COR-L47 (cell line): ENCODE results near the gene VSIG10L2.

ENCODE experiments used
- DNase-seq: peaks from one replicate; lab custom pipeline; 2025; lab: John Stamatoyannopoulos, UW

The VSIG10L2 gene

DNA sequence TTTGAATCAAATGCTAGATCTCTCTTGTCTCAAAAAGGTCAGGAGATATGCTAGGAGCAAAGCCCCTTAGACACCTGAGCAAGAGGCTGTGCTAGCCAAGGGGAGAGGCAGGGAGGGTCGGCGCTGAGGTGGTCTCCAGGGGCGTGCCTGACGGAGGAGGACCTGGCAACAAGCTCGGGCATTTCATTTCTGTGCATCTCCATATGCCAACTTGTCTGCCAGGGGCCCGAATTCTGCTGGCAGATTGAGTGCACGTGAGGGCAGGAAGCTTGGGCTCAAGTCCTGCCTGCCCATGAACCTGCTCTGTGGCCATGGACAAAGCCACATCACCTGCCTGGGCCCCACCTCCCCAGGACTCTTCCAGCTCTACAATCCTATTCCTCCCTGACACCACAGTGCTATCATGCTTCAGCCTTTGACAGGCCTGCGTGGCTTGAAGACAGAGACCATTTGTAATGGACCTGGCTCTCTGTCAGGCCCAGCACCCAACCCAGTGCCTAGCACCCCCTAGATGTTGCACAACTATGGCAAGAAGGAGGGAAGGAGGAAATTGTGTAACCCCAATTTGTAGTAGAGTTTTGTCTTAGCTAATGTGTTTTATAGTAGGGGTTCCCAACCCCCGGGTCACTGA lies 16.3 kb upstream of the VSIG10L2 start:
- no peak for DNase-seq

DNA sequence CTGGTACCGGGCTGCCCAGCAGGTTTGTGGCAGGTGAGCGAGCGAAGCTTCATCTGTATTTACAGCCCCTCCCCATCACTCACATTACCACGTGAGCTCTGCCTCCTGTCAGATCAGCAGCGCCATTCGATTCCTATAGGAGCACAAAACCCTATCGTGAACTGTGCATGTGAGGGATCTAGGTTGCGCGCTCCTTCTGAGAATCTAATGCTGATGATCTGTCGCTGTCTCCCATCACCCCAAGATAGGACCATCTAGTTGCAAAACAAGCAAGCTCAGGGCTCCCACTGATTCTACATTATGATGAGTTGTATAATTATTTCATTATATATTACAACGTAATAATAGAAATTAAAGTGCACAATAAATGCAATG lies 15.8 kb upstream of the VSIG10L2 start:
- no peak for DNase-seq

DNA sequence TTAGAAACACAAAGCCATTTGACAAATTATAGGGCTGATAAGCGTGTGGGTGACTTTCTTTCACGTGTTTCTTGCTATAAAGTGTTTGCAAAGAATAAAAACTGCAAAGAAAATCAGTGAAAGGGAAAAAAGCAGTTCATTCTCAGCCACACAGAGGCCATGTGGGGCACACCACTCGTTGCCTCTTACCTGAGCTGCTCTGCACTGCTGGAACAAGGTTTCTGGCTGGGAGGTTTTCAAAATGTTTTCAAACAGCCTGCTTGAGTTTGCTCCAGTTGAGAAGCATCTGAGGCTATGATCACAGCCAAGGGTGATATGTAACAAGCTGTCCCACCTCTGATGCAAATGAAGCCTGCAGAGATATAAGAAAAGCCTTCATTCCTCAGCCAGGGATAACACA lies 14.7 kb upstream of the VSIG10L2 start:
- no peak for DNase-seq

DNA sequence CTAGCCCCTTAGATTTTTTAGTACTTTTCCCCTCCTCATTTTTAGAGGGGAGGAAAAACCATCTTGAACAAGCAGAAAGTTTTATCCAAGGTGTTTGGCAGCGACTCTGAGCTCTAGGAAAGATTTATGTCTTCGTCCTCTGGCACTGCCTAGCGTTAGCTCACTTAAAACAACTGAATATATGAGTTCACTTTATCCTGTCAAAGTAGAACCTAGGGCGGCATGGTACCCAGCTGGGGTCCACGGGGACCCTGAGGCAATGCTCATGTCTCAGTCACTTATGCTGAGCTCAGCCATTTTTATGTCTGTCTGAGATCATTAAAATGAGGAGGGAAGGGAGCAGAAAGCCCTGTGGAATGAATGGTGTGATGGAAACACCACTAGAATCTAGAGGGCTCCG lies 14.2 kb upstream of the VSIG10L2 start:
- no peak for DNase-seq

DNA sequence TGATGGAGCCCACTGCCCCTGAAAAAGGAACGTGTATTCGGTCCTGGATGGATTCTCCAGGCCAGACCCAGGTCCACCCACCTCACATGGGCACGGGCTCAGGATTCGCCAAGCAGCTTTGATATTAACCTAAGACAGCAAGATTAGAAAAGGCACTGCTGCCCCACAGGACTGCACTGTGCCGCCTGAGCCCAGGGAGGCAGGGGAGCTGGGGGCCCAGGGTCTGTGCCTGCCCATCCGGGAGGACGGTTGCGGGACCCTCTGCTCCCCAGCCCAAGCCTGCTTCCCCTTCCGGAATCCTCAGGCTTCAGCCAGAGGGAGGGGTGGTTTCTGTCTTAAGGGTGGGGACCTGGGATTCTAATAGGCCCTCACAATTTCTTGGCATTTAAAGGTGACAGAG lies 13.5 kb upstream of the VSIG10L2 start:
- DNase-seq = no peak

DNA sequence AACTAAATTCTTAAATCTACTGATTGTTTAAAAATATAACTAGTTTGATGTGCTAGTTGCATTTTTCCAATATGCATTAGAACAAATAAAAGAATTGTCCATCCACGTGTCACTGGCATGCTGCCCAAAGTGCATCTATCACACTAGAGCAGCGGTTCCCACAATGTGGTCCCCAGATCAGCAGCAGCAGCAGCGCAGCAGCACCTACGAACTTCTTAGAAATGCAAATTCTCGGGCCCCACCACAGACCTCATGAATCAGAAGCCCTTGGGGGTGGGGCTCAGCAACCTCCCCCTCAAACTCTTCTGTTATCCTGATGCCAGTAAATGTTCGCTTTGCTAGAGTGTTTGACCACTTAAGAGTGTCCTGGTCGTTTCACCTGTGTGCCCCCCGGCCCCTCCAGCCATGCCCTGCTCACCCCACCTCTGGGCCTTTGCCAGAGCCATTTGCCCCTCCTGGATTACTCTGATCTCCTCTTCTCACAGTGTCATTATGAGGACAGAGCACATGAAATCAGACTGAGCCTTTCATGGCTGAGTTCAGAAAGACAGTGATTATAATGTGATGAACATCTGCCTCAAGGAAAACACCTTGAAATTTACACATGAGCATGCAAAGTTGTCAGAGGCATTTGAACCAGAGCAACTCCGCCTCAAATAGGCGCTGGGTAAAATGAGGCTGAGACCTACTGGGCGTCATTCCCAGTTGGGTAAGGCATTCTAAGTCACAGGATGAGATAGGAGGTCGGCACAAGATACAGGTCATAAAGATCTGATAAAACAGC lies 12.6 kb upstream of the VSIG10L2 start:
- DNase-seq = no peak

DNA sequence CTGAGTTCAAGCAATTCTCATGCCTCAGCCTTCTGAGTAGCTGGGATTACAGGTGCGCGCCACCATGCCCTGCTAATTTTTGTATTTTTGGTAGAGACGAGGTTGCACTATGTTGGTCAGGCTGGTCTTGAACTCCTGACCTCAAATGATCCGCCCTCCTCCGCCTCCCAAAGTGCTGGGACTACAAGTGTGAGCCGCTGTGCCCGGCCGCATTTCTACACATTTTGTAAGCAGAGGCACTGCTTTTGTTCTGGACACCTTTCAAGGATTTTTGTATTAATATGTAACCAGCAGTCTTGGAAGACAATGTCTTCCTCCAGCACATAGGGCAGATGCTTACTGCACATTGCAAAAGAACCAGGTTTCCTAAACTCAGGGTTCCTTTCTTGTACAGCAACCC lies 11.4 kb upstream of the VSIG10L2 start:
- DNase-seq = no peak

DNA sequence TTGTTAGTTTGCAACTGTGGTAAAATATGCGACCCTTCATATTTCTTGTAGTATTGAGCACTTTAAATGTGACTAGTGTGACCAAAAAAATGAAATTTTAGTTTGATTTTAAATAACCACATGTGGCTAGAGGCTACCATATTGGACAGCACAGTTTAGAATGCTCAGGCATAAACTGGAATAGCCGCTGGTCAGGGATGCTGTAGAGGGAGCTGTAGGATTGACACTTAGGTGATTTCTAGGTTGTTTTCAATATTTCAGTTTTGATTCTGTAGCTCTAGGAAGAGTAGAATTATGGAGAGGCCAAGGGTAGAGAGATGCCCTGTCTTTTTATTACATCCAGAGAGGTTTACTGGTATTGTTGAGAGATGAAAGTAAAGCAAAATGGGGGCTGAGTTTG lies 10.8 kb upstream of the VSIG10L2 start:
- DNase-seq = no peak

DNA sequence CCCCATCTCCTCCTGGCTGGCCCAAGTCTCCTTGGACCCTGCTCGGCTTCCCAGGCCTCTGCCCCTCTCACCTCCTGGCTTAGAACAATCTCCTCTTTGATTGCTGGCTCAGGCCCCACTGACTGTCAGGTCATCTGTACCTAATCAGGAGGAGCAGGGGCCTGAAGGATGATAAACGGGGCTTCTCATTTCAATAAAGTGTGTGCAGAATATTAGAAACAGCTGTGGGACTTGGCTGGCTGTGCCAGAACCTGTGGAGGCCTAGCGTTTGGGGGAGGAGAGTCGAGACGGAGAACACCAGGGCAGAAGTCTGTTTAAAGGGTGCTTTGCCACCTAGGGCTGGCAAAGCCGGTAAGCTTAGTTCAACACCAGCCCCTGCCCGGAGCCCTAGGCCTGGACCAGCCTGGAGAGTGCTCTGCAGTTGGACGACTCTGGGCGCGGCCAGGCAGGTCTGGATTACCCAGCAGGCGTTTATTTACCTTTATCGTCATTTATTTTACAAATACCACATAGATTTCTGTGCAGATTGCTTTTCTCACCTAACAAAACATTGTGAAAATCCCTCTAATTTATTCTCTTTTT lies 10.1 kb upstream of the VSIG10L2 start:
- no peak for DNase-seq

DNA sequence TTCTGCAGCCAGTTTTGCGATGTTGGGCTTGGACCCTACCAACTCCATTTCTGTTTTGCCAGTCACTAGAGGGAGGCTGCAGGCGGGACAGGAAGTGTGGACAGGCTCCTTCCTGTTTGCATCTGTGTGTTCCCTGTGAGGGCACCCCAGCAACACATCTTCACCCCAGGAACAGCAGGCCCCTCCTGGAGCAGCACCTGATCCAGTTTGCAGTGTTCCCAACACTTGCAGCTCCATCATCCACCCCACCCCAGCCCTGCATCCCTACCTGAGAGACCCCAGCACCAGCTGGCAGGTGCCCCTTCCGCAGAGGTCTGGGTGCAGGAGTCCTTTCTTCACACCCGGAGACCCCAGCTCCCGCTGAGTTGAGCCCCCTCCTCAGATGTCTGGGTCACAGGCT lies 7.4 kb upstream of the VSIG10L2 start:
- DNase-seq = no peak

DNA sequence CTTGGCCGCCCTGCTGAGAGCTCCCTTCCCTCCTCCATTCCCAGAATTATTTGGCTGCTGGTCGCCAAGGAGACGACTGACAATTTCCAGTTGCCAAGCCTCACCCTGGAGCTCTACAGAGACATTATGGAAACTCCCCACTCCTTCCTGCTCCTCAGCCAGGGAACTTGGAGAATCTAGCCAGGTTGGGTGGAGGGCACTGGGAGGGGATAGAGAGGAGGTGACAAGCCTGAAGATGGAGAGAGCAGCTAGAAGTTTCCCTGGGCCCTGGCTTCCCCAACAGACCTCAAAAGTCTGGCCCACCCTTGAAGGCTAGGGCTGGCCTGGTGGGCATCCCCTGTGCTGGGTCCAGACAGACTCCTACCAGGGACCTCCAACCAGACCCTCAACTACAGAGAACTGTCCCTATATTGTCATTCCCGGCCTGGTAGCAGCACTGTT lies 6.7 kb upstream of the VSIG10L2 start:
- peak; percentile 11 for DNase-seq

DNA sequence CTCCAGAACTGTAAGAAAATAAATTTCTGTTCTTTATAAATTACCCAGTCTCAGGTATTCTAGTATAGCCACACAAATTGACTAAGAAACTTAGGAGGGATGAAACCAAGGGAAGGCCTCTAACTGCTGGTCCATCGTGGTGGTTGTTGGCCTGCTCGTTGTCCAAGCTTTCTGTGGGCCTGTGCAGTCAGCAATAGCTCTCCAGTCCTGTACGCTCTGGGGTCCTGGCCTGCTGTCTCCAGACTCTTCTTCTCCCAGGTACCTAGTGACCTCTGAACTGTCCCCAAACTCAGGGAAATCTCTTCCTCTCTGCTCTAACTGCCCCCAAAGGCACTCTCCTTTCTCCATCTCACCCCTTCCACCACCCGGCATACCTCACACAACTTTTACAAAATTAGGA lies 5.7 kb upstream of the VSIG10L2 start:
- DNase-seq = no peak

DNA sequence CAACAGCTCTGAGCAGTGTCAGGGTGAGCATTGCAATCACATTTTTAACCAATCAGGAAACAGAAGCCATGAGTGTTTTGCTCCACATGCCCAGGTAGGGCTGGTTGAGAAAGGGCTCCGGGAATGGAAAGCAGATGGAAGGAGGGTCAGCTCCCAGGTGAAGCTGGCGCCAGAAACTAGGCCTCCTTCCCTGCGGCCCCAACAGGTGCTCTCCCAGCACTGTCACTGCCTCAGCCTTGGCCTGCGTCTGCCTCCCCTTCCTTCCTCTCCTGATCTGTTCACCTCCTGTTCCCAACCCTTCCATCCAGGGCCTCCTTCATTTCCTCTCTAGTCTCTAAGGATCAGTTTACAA lies 4.6 kb upstream of the VSIG10L2 start:
- DNase-seq = no peak

DNA sequence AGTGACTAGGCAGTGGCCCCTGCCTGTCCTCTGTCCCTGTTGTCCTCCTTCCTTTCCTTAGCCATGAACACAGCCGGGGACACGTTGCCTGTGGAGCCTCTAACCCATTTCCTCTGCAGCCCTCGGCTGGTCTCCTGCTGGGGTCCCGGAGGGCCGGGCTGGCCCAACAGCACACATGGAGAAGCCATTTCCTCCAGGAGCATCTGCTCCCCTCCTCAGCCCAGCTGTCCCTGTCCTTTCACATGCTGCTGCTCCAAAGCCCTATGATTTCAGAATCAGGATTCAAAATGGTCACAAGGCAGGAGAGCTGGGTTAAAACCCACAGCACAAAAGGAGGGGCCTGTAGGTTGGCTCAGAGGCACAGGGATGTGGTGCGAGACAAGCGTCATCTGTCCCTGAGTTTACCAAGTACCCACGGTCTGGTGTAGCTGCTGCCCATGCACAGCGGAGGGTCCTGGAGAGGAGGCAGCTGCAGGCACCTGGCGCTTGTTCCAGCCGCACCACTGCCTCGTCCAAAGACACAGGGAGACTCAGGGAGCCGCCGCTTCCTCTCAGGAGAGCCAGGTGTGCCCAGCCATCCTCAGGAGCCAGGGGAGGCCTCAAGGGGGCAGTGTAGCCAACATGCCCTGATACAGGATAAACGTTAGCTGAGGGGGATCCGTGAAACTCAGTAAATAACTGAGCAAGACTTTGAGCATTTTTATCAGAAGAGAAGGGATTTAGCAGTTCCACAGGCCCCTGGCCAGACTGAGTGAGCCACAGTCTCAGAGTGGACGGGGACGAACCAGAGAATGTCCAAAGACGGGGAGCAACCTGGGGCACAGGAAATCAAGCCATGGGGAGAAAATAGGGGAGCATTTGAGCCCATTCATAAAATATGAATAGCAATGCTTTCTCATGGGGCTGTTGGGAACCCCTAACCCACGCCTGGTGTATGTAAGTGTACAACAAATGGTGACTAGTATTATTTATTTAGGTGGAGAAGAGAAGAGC lies 3.9 kb upstream of the VSIG10L2 start:
- peak; percentile 87 for DNase-seq

DNA sequence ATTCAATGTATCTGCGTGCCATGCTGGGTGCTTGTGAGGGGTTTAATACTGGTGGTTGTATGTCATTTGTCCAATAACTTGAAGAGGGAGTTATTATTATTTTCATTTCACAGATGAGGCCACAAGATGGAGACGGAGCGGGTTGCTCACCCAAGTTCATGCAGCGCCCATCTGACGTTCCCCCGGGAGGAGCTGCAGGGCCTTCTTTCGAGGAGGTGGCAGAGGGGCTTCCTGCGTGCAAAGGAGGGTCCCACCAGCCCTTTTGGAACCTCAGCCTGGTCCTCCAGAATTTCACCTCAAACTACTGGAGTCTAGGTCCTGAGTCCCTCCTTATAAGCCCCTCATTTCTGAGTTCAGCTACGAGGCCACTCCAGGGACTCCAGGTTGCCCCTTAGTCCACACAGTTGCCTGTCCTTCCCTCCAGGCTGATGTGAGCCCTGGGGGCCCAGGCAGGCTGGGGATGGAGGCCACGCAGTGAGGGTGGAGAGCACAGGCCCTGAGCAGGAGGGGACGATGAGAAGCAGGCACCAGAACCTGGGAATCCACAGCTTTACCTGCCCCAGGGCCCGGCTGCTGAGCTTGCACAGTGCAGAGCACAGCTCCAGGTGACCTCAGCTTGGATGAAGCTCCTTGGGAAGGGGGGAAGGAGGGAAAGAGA lies 2.9 kb upstream of the VSIG10L2 start:
- no peak for DNase-seq

DNA sequence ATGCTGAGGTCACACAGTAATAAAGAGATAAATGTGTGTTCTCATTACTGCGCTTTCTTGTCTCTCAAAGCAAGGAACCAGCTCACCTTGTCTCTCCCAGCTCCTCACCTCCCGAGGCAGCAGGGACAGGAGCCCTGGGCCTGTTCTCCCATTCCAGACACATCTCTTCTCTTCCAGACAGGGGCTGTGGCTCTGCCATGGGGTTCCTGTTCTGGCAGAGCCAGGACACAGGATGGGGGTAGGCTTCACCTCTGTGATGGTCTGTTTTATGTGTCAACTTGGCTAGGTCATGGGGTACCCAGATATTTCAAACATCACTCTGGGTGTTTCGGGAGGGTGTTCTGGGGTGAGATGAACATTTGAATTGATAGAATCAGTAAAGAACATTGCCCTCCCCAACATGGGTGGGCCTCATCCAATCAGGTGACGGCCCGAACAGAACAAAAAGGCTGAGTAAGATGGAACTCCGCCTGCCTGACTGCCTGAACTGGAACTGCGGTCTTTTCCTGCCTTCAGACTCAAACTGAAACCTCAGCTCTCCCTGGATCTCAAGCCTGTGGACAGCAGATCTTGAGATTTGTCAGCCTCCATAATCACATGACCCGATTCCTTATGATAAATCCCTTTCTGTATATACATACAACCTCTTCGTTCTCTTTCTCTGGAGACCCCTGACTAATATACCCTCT lies 2.0 kb upstream of the VSIG10L2 start:
- no peak for DNase-seq

DNA sequence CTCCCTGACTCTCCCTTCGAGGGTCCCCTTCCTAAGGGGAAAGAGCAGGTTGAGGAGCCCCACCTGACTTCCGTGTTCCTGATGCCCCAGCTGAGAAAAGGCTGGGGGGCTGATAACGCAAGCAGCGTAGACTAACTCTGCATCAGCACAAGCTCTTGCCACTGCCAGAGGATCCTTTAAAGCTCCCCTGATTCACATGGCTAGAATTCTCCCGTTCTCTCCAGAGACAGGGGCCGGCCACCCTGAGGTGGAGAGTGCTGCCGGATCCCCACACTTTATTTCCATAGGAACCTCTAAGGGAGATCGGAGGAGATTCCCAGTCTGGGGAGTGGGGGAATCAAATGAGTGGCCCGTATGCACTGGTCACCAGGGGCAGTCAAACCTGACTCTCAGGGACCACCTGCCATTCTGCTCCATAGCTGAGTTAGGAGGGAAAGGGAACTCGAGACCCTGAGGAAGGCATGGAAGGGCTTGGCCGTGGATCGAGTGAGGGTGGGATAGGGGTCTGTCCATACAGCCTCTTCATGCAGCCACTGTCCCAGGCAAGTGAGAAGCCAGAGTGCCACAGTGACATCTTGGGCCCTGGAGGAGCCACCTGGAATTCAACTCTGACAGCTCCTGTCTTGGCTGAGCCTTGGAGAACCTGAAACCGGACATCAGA lies 1.4 kb upstream of the VSIG10L2 start:
- DNase-seq = no peak

DNA sequence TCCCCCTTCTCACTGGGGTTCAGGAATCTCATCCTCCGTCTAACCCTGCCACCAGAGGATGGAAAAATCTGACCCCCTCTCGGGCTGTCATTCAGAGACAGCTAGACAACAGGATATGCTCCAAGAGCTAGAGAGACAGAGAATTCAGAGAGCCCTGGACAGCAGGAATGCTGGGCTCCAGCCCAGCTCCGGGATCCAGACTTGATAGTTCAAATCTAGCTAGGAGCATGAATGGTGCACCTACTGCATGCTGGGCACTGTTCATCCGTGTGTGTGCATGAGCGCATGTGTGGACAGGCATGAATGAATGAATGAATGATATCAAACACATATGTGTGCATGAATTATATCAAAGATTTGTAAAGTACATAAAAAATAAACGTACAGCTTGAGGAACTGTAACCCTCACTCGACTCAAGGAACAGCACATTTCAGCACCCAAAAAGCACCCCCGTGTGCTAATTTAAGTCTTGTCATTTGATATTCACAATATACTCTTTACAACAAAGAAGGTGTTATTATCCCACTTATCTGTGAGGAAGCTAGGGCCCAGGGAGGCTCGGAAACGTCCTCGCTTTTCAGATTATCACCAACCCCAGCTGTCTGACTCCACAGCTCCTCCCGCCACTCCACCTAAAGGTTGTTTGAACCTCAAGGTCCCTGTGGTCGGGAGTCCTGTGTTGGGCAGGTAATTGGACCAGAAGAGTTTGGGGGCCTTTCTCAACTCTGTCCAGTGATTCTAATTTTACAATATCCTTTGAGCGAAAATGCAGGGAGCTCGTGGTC lies 640 bp upstream of the VSIG10L2 start:
- DNase-seq = no peak

DNA sequence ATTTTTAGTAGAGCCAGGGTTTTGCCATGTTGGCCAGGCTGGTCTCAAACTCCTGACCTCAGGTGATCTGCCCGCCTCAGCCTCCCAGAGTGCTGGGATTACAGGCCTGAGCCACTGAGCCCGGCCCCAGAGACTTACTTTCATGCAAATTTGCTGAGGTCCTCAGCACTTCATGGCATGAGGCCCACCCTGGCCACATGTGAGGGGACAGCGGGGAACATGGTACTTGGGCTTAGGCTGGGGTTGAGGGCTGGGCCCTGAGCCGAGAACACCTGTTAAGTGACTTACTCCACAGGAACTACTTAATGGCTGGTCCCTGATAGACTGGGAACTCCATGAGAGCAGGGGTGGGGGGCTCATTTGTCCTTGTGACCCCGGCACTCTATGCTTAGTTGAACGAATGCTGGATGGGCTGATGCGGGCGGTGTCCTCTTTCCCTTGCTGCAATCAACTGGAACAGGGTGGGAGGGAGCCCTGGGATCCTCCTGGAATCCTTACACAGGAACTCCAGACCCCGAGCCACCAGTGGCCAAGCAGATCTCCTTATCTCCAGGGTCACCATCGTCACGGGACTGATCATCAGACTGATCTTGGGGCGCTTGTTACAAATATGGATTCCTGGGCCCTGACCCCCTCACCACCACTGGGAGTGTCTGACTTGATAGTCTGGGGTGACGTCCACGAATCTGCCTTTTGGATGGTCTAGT lies 1.0 kb downstream of the VSIG10L2 start:
- DNase-seq = no peak
